Measurements from ENCODE around the gene LRRC7.

The LRRC7 gene

DNA sequence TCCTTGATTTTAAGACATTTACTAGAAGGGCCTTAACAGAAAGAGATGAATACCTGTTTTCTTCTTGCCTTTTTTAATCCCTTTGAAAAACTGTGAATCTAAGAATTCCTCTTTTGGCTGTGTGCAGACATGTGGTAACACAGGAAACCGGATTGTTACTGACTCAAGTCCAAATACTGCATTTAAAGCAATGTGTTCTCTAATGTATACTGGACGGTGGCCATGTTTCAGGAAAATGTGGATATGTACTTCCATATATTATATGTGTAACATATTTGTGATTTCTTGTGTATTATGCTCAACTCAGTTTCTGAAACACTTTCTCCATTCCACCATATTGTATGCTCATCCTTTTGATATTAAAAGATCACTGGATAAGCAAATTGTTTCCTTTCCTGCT lies 185.1 kb downstream of the LRRC7 start:
- ChIA-PET CTCF (no interaction called here), POLR2A (ENCODE audit: low non-redundant PET) (no interaction called here)
- DNase-seq (ENCODE audit: low spot score) = no peak
- no peak overlapping the region for H3K27ac ChIP-seq
- TF ChIP-seq, protein P1, sequence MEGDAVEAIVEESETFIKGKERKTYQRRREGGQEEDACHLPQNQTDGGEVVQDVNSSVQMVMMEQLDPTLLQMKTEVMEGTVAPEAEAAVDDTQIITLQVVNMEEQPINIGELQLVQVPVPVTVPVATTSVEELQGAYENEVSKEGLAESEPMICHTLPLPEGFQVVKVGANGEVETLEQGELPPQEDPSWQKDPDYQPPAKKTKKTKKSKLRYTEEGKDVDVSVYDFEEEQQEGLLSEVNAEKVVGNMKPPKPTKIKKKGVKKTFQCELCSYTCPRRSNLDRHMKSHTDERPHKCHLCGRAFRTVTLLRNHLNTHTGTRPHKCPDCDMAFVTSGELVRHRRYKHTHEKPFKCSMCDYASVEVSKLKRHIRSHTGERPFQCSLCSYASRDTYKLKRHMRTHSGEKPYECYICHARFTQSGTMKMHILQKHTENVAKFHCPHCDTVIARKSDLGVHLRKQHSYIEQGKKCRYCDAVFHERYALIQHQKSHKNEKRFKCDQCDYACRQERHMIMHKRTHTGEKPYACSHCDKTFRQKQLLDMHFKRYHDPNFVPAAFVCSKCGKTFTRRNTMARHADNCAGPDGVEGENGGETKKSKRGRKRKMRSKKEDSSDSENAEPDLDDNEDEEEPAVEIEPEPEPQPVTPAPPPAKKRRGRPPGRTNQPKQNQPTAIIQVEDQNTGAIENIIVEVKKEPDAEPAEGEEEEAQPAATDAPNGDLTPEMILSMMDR (conservative IDR thresholded peaks at IDR 0.05; ENCODE audit: low read depth) = no peak

DNA sequence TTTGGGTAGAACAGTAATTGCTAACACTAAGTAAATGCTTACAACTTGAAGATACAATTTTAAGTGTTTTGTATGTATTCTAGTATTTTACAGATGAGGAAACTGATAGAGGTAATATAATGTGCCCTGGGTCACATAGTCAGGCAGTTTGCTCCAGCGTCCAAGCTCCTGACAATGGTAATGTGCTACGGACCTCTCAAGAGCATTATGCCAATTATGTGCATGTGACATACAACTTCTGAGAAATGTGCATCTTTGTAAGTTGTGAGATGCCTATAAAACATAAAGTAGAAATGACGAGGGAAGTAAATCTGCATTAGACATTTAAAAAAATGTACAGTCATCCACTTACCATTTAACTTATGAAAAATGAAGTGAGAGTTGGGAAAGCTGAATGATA lies 186.8 kb downstream of the LRRC7 start:
- ChIA-PET POLR2A (ENCODE audit: low non-redundant PET) (no interaction called here), CTCF (no interaction called here)
- no peak for DNase-seq (ENCODE audit: low spot score)
- TF ChIP-seq, protein P1 (conservative IDR thresholded peaks at IDR 0.05; ENCODE audit: low read depth) = no peak
- H3K27ac ChIP-seq = no peak overlapping the region

DNA sequence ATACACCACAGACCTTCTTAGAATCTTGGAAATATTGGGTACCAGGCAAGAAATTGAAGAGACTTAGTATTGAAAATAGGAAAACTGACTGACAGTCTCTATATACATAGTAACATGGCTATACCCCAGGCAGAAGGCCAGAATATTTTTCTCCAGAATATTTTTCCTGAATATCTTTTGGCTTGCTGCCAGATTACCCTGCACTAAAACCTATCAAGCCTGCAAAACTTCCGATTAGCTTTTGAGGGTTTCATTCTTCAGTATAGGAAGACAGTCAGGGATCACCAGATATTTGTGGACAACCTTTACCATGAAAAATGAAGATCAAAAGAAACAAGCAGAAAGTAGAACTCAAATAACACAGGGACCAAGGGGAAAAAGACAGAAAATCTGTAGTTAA lies 187.9 kb downstream of the LRRC7 start:
- DNase-seq (ENCODE audit: low spot score) = no peak
- ChIA-PET CTCF (interaction anchor here (0.5 to 0.8 kb wide), 2 partner anchors 172 to 712 kb away, joined by 3 to 4 read pairs; no protein-coding TSS in a partner anchor), POLR2A (ENCODE audit: low non-redundant PET) (no interaction called here)
- H3K27ac ChIP-seq = no peak overlapping the region
- TF ChIP-seq, protein P1 (conservative IDR thresholded peaks at IDR 0.05; ENCODE audit: low read depth) = no peak

DNA sequence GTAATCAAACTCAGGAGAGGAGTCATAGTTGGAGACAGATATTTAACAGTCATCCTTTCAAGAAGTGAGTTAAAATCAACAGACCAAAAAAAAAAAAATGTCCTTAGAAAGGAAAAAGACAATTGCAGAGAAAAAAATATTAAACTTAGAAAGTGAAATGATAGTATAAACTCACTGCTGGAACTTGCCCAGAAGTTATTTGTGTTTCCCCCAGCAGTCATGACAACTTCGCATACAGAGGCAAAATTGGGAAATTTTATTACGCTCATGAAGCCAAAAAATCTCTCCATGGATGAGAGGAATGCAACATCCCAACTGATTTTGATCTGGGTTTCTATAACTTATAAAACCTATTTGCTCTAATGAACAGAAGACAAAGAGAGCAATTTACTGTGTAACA lies 198.2 kb downstream of the LRRC7 start:
- ChIA-PET CTCF (no interaction called here), POLR2A (ENCODE audit: low non-redundant PET) (no interaction called here)
- no peak for DNase-seq (ENCODE audit: low spot score)
- no peak overlapping the region for H3K27ac ChIP-seq
- TF ChIP-seq, protein P1 (conservative IDR thresholded peaks at IDR 0.05; ENCODE audit: low read depth) = no peak

DNA sequence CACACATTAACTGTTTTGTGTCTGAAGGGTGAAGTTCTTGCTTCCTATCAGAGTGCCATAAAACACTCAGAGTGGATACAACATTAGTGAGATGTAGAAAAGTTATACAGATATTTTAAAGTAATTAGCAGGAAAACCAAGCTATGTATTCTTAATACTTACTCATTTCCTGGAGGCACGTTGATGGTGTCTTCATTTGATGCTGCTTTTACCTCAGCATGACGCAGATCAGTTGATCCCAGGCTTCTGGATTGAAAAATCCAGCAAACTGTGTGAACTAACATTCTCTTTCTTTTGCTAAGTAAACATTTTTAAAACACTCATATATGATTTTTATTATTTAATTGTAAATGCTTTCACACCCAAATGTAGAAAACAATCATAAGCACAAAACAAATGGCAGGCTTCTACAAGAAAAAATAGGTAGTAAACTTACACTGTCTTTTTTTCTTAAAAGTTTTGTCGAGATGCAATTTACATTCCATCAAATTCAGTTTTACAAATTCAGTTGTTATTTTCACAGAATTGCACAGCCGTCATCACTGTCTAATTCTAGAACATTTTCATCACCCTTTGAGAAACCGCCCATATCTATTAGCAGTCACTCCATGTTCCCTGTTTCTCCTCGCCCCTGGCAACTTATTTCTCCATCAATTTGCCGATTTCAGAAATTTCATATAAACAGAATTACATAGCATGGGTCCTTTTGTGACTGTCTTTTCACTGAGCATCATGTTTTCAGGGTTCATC lies 198.9 kb downstream of the LRRC7 start:
- no peak for DNase-seq (ENCODE audit: low spot score)
- ChIA-PET CTCF (no interaction called here), POLR2A (ENCODE audit: low non-redundant PET) (no interaction called here)
- H3K27ac ChIP-seq = no peak overlapping the region
- TF ChIP-seq, protein P1 (conservative IDR thresholded peaks at IDR 0.05; ENCODE audit: low read depth) = no peak

DNA sequence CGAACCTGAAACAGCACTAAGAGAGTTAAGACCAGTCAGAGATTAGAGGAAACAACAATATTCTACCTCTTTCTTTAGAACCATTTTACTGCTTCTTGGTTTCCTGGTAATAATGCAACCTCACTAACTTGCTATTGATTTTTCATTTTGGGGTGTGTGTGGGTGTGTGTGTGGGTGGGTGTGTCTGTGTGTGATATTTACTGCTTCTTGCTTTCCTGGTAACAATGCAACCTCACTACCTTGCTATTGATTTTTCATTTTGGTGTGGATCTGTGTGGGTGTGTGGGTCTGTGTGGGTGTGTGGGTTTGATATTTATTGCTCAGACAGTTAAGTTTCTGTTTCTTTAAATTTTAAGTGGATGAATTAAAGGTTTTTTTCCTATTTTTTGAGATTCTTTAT lies 208.8 kb downstream of the LRRC7 start:
- TF ChIP-seq, protein P1 (conservative IDR thresholded peaks at IDR 0.05; ENCODE audit: low read depth) = no peak
- POLR2A ChIA-PET (ENCODE audit: low non-redundant PET) = no interaction called here
- CTCF ChIA-PET = no interaction called here
- no peak overlapping the region for H3K27ac ChIP-seq
- DNase-seq (ENCODE audit: low spot score) = no peak
